Right lobe of liver (tissue), 4 donors: ENCODE measurements around the gene CDH4.

Source experiments
- CTCF ChIP-seq, 4 donors: fragments of 200-600 bp in 3 of 4; fragments of 450-650 bp in 1 of 4; IDR thresholded peaks; one replicate each; pipeline versions ENCODE4 v1.5.1 to v1.8.0; 2016 to 2022; ENCODE audit warnings: antibody characterized with exemption in 4 of 4, mild to moderate bottlenecking in 2 of 4
- POLR2A ChIP-seq: fragments of 450-650 bp; IDR thresholded peaks from one replicate; pipeline ENCODE4 v1.6.1; 2017; ENCODE audit warnings: antibody characterized with exemption, mild to moderate bottlenecking
- donor health status: DM: no; HTN: no; CAD: no.
- donor health status: DM: no; HTN: no; CAD: no.
- donor health status: DM: no; HTN: yes; CAD: no.

GRCh38 chr20:61585764-61586163 lies 333.7 kb downstream of the CDH4 start:
- TF ChIP-seq CTCF (IDR thresholded peaks at IDR 0.05) (no peak), POLR2A (no peak)
